Measurements from ENCODE around the gene CCDC6.

- TF ChIP-seq, protein P1, sequence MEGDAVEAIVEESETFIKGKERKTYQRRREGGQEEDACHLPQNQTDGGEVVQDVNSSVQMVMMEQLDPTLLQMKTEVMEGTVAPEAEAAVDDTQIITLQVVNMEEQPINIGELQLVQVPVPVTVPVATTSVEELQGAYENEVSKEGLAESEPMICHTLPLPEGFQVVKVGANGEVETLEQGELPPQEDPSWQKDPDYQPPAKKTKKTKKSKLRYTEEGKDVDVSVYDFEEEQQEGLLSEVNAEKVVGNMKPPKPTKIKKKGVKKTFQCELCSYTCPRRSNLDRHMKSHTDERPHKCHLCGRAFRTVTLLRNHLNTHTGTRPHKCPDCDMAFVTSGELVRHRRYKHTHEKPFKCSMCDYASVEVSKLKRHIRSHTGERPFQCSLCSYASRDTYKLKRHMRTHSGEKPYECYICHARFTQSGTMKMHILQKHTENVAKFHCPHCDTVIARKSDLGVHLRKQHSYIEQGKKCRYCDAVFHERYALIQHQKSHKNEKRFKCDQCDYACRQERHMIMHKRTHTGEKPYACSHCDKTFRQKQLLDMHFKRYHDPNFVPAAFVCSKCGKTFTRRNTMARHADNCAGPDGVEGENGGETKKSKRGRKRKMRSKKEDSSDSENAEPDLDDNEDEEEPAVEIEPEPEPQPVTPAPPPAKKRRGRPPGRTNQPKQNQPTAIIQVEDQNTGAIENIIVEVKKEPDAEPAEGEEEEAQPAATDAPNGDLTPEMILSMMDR (conservative IDR thresholded peaks at IDR 0.05; ENCODE audit: low read depth, low read length): no peak
- TF ChIP-seq CEBPB (IDR thresholded peaks at IDR 0.05; ENCODE audit: low read depth, low read length): no peak
Observed at GRCh38 chr10:59881640-59882039, 24.7 kb downstream of the CCDC6 start.

All from IMR-90 (cell line).